Kidney (tissue), 14 donors: ENCODE results near the gene TSKU. TPM values are rescaled to one million over a fixed set of nuclear protein-coding genes. Genes with fewer than 3 reads are reported as not detected.

ENCODE experiments used
- DNase-seq, 5 donors: peaks; one replicate each; pipeline ENCODE4 v3.0.0-alpha.2; 2013 to 2020
- FAIRE-seq: peaks from 2 replicates; lab custom pipeline; 2012; peaks lifted over from hg19 to GRCh38; lab: Jason Lieb, UNC
- H3K27ac ChIP-seq, 2 donors: one replicate each; pipeline ENCODE4 v1.7.0; 2013; ENCODE audit warnings: low read depth in 2 of 2, low read length in 2 of 2, inconsistent platforms in 1 of 2
- H3K27me3 ChIP-seq: one replicate; pipeline ENCODE4 v1.7.1; 2013; ENCODE audit warnings: low read length, inconsistent platforms; ENCODE audit not compliant: control insufficient read depth, insufficient read depth
- H3K36me3 ChIP-seq, 3 donors: one replicate each; pipeline versions ENCODE4 v1.7.0 to v1.7.1; 2013; ENCODE audit warnings: low read length in 3 of 3, control low read depth in 1 of 3, inconsistent platforms in 1 of 3; ENCODE audit not compliant: insufficient read depth in 3 of 3, control insufficient read depth in 2 of 3
- H3K4me1 ChIP-seq, 3 donors: one replicate each; pipeline versions ENCODE4 v1.7.0 to v1.7.1; 2013; ENCODE audit warnings: low read length in 3 of 3, inconsistent platforms in 1 of 3, low read depth in 1 of 3; ENCODE audit not compliant: control insufficient read depth in 2 of 3, insufficient read depth in 2 of 3
- H3K4me3 ChIP-seq, 3 donors: one replicate each; pipeline versions ENCODE4 v1.7.0 to v1.8.1; 2013; ENCODE audit warnings: low read length in 3 of 3, control low read depth in 1 of 3, inconsistent platforms in 1 of 3
- H3K9ac ChIP-seq, 3 donors: one replicate each; pipeline versions ENCODE4 v1.7.0 to v1.7.1; 2013; ENCODE audit warnings: low read length in 3 of 3, control low read depth in 1 of 3, inconsistent platforms in 1 of 3
- H3K9me3 ChIP-seq, 3 donors: one replicate each; pipeline versions ENCODE4 v1.7.0 to v1.7.1; 2013; ENCODE audit warnings: low read length in 3 of 3, control low read depth in 1 of 3, inconsistent platforms in 1 of 3; ENCODE audit not compliant: control insufficient read depth in 2 of 3, insufficient read depth in 1 of 3
- intact Hi-C: fragments of 100-400 bp; cut with DNase I; formaldehyde crosslinking; loops from one replicate; pipeline ENCODE4 v1.11.1; 2022
- polyA plus RNA-seq: library from polyadenylated mRNA; stranded (reverse); fragments of 350-450 nt; fragmentation: Illumina TruSeq; extraction: RNeasy Lipid Tissue Mini Kit (QIAGEN cat#74804); gene quantifications from one replicate; pipeline ENCODE4 v1.2.3, GENCODE V29; 2014; ENCODE audit warnings: low read depth, low replicate concordance; ENCODE audit not compliant: insufficient read depth
- total RNA-seq: library from RNA; stranded (reverse); fragmentation: NEBNext Ultra II Directional; extraction: Animal tissue kit (Norgen Biotek cat#: 25700); gene quantifications from one replicate; pipeline ENCODE4 v1.2.1, GENCODE V29; 2021
- TF ChIP-seq, protein P1 (sequence below): IDR thresholded peaks from 3 replicates; pipeline ENCODE4 v1.5.1; 2012; ENCODE audit warnings: mild to moderate bottlenecking, moderate library complexity, borderline replicate concordance; ENCODE audit not compliant: insufficient read depth; ENCODE audit errors: extremely low read depth
- donor health status: control.
- donor health status: control.
- donor health status: control.
- donor health status: control.
- donor health status: control.
- donor health status: DM: yes; HTN: yes; CAD: no.
- donor health status: Normal renal cell carcinoma (clear cell type).

Gene TSKU
- total and polyA plus RNA-seq, 2 donors from 2014 or later: 27.3 to 41.0 TPM

DNA sequence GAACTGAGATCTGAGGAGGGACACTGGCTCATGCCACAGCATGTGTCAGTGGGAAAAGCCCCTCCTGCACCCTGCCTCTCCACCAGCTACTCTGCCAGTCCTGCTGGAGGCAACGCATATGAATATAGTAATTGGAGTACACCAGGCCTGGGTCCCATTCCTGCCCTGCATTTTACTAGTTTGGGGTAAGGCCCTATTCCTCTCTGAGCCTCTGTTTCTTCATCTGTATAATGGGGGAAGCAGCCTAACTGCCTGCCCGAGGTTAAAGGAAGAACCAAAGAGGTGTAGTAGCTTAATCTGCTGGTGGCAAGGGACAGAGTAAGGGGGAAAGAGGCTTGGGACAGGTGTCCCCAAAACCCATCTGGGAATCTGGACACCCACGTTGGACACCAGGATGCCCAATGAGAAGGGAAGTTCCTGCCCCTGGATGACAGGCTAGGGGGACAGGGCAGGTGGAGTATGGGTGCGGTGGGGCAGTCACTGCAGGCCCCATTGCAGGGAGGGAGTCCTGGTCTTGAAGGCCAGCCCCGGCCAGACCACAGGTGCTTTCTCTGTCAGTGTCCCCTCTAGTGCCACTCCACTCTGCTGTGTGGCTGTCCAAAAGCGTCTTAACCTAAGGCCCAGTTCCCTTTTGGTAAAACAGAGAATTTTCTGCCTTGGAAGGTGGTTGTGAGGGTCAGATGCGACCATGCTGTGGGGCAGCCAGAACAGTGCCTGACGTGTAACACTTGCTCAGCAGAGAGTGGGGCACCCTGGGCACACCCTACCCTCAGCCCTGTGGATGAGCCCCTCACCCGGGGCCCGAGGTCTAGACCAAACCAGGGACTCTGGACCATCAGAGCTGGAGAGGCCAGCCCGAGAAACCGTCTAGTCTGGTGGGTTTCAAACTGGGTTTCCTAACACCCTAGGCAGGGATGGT, 11.5 kb downstream of the TSKU start:
- Histone ChIP-seq H3K27ac (peak overlapping the region; percentile 6 to 65), H3K4me1 (peaks cover 0 to 38% (median 18%) of the 10 kb centered on the region in 3 donors), H3K27me3 (no peaks in the 10 kb centered on the region), H3K9ac (peak overlapping the region in 1 of 3 donors; percentile 1), H3K4me3 (no peak overlapping the region), H3K9me3 (no peaks in the 10 kb centered on the region), H3K36me3 (peaks cover 0 to 3% (median 0%) of the 10 kb centered on the region in 3 donors)
- peak in 1 of 5 donors; percentile 6 for DNase-seq
- intact Hi-C loops: loop anchor here (5.0 kb wide), 1 partner anchor 62 kb away; no protein-coding TSS in a partner anchor
- no peak for FAIRE-seq
- TF ChIP-seq, protein P1, sequence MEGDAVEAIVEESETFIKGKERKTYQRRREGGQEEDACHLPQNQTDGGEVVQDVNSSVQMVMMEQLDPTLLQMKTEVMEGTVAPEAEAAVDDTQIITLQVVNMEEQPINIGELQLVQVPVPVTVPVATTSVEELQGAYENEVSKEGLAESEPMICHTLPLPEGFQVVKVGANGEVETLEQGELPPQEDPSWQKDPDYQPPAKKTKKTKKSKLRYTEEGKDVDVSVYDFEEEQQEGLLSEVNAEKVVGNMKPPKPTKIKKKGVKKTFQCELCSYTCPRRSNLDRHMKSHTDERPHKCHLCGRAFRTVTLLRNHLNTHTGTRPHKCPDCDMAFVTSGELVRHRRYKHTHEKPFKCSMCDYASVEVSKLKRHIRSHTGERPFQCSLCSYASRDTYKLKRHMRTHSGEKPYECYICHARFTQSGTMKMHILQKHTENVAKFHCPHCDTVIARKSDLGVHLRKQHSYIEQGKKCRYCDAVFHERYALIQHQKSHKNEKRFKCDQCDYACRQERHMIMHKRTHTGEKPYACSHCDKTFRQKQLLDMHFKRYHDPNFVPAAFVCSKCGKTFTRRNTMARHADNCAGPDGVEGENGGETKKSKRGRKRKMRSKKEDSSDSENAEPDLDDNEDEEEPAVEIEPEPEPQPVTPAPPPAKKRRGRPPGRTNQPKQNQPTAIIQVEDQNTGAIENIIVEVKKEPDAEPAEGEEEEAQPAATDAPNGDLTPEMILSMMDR: no peak

DNA sequence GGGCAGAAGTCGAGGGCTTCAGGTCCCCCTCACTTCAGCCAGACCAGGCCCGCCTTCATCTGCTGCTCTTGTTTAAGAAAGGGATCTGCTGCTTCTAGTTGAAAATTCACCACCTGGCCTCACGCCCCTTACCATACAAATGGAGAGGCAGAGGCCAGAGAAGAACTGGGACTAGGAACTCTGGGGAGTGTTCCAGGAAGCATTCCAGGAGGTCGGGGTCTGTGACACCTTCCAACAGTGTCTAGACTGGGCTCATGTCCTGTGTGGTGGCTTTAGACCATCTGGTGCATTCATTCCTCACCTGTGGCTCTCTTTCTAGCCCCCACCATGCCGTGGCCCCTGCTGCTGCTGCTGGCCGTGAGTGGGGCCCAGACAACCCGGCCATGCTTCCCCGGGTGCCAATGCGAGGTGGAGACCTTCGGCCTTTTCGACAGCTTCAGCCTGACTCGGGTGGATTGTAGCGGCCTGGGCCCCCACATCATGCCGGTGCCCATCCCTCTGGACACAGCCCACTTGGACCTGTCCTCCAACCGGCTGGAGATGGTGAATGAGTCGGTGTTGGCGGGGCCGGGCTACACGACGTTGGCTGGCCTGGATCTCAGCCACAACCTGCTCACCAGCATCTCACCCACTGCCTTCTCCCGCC, 12.3 kb downstream of the TSKU start:
- peak in 1 of 5 donors; percentile 9 for DNase-seq
- intact Hi-C loops: loop anchor here (5.0 kb wide), 1 partner anchor 63 kb away; no protein-coding TSS in a partner anchor

DNA sequence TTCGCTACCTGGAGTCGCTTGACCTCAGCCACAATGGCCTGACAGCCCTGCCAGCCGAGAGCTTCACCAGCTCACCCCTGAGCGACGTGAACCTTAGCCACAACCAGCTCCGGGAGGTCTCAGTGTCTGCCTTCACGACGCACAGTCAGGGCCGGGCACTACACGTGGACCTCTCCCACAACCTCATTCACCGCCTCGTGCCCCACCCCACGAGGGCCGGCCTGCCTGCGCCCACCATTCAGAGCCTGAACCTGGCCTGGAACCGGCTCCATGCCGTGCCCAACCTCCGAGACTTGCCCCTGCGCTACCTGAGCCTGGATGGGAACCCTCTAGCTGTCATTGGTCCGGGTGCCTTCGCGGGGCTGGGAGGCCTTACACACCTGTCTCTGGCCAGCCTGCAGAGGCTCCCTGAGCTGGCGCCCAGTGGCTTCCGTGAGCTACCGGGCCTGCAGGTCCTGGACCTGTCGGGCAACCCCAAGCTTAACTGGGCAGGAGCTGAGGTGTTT, 12.8 kb downstream of the TSKU start:
- H3K9me3 ChIP-seq: no peaks in the 10 kb centered on the region
- peak overlapping the region in 1 of 2 donors; percentile 48 for H3K27ac ChIP-seq
- DNase-seq: no peak
- no peak overlapping the region for H3K9ac ChIP-seq
- intact Hi-C loops: loop anchor here (5.0 kb wide), 1 partner anchor 64 kb away; no protein-coding TSS in a partner anchor
- H3K4me3 ChIP-seq: no peak overlapping the region
- H3K4me1 ChIP-seq: peaks cover 0 to 35% (median 18%) of the 10 kb centered on the region in 3 donors
- peaks cover 0 to 3% (median 0%) of the 10 kb centered on the region in 3 donors for H3K36me3 ChIP-seq
- FAIRE-seq: no peak
- TF ChIP-seq, protein P1: no peak
- no peaks in the 10 kb centered on the region for H3K27me3 ChIP-seq

More for the DNA sequence above, 12.3 kb downstream of the TSKU start:
- TF ChIP-seq, protein P1: no peak
- no peak overlapping the region for H3K4me3 ChIP-seq
- no peaks in the 10 kb centered on the region for H3K27me3 ChIP-seq
- no peaks in the 10 kb centered on the region for H3K9me3 ChIP-seq
- no peak for FAIRE-seq
- peak overlapping the region in 1 of 2 donors; percentile 65 for H3K27ac ChIP-seq
- H3K4me1 ChIP-seq: peaks cover 0 to 35% (median 16%) of the 10 kb centered on the region in 3 donors
- H3K9ac ChIP-seq: no peak overlapping the region
- H3K36me3 ChIP-seq: peaks cover 0 to 3% (median 0%) of the 10 kb centered on the region in 3 donors
